Measurements from ENCODE around the gene NDUFA13. TPM values are rescaled to one million over a fixed set of nuclear protein-coding genes. Genes with fewer than 3 reads are reported as not detected.

The NDUFA13 gene
- total RNA-seq, 3 donors from 2014 or later = 97.3 to 134 (median 99.2) TPM

DNA sequence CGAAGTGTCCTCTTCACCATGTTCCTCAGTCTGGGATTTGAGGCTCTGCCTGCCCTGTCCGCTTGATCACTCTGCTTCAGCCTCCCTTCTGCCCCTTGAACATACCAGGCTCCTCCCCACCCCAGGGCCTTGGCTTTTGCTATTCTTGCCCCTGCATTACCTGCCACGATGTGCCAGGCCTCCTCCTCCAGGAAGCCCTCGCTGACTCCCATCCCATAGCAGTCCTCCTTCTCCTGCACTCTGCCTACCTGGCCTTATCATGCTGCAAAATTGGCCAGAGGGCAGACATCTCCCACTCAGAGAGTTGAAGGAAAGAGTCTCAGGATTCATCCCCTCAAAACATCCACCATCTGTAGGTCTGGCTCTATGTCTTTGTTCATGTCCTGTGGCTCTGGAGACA, 14.9 kb downstream of the NDUFA13 start:
- no peak for DNase-seq (ENCODE audit: low spot score in 2 of 2)
- H3K4me3 ChIP-seq = no peak overlapping the region
- TF ChIP-seq POLR2A (IDR thresholded peaks at IDR 0.05) (no peak), POLR2AphosphoS5 (IDR thresholded peaks at IDR 0.05) (no peak)
- TF ChIP-seq, protein P1, sequence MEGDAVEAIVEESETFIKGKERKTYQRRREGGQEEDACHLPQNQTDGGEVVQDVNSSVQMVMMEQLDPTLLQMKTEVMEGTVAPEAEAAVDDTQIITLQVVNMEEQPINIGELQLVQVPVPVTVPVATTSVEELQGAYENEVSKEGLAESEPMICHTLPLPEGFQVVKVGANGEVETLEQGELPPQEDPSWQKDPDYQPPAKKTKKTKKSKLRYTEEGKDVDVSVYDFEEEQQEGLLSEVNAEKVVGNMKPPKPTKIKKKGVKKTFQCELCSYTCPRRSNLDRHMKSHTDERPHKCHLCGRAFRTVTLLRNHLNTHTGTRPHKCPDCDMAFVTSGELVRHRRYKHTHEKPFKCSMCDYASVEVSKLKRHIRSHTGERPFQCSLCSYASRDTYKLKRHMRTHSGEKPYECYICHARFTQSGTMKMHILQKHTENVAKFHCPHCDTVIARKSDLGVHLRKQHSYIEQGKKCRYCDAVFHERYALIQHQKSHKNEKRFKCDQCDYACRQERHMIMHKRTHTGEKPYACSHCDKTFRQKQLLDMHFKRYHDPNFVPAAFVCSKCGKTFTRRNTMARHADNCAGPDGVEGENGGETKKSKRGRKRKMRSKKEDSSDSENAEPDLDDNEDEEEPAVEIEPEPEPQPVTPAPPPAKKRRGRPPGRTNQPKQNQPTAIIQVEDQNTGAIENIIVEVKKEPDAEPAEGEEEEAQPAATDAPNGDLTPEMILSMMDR (IDR thresholded peaks at IDR 0.05) = no peak
- no peaks in the 10 kb centered on the region for H3K27me3 ChIP-seq
- H3K4me1 ChIP-seq = no peaks in the 10 kb centered on the region
- H3K9me3 ChIP-seq = no peaks in the 10 kb centered on the region
- no peak overlapping the region for H3K27ac ChIP-seq
- intact Hi-C loops (cut with DNase I; ENCODE audit: low total_unique reads) = loop anchor here (5.0 to 10.0 kb wide), 2 partner anchors 116 to 424 kb away; no protein-coding TSS in a partner anchor
- H3K36me3 ChIP-seq = peaks cover 4% of the 10 kb centered on the region

DNA sequence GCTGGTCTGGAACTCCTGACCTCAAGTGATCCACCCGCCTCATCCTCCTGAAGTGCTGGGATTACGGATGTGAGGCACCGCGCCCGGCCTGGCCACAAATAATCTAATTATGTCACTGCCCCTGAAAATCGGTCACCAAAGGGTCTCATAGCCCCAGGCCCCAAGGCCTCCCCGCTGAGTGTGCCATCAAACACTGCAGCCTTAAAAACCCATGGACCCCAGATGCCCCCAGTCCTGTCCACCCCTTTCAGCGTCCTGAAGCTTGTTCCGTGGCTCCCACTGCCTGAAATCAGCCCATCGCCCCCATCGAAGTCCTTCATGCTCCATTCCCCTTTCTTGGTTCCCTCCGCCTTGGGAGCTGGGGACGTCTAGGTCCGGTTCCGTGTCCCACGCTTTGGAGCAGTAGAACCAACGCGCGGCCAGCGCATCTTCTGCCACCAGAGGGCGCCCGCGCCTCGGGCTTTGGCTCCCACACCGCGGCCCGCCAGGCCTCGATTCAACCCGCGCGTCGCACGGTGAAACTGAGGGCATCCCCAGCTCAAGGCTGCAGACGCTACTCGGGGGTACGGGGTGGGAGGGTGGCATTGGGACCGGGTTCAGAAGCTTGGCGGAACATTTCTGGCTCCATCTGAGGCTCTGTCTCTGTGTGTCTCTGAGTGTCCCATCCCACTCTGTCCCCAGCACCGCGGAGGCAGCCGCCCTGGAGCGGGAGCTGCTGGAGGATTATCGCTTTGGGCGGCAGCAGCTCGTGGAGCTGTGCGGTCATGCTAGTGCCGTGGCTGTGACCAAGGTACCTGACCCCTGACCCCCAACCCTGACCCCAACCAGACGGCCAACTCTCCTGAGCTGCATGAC, 16.2 kb downstream of the NDUFA13 start:
- no peaks in the 10 kb centered on the region for H3K9me3 ChIP-seq
- H3K27me3 ChIP-seq = no peaks in the 10 kb centered on the region
- peak; percentile 62 to 84 for DNase-seq (ENCODE audit: low spot score in 2 of 2)
- no peaks in the 10 kb centered on the region for H3K4me1 ChIP-seq
- H3K4me3 ChIP-seq = no peak overlapping the region
- intact Hi-C loops (cut with DNase I; ENCODE audit: low total_unique reads) = loop anchor here (5.0 to 10.0 kb wide), 2 partner anchors 115 to 423 kb away; no protein-coding TSS in a partner anchor
- TF ChIP-seq, protein P1 (IDR thresholded peaks at IDR 0.05) = peak; percentile 79 to 95 (median 89)
- TF ChIP-seq POLR2AphosphoS5 (IDR thresholded peaks at IDR 0.05) (peak in 2 of 3 donors; percentile 35 to 52), POLR2A (IDR thresholded peaks at IDR 0.05) (no peak)
- peaks cover 4% of the 10 kb centered on the region for H3K36me3 ChIP-seq
- H3K27ac ChIP-seq = no peak overlapping the region

DNA sequence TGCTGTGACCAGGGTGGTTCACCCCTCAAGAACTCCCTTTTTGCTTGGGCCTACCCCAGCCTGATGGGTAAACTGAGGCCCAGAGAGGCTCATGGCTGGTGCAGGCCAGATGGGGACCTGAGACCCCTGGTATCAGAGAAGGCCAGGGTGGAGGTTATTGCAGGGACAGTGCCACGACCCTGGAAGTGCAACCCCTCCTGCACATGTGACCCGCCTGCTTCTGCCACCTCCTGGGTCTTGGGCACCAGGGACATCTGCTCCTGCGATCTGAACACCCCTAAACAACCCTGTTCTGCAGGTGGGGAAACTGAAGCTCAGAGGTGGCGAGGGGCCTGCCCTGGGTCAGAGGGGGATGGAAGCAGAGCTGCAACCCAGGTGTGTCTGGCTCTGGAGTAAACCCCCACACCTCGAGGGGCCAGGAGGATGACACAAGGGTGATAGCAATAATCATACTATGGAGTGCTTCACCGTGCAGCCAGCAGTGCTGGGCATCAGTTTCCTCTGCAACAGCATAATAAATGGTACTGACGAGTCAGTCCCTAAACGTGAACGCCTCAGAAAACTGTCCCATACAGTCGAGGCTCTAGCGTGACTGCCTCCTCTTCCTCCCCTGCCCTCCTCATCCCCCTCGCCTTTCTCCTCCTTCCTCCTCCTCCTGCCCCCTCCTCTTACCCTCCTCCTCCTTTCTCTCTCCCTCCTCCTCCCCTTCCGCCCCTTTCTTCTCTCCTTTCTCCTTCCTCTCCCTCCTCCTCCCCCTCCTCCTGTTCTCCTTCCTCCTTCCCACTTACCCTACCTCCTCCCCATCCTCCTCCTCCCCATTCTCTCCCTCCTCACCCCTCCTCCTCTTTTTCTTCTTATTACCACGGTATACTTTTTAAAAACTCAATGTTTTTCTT, 17.0 kb downstream of the NDUFA13 start:
- no peak for DNase-seq (ENCODE audit: low spot score in 2 of 2)
- H3K36me3 ChIP-seq = peaks cover under 1% of the 10 kb centered on the region
- intact Hi-C loops (cut with DNase I; ENCODE audit: low total_unique reads) = loop anchor here (5.0 to 10.0 kb wide), 2 partner anchors 114 to 422 kb away; no protein-coding TSS in a partner anchor
- TF ChIP-seq POLR2AphosphoS5 (IDR thresholded peaks at IDR 0.05) (no peak), POLR2A (IDR thresholded peaks at IDR 0.05) (no peak)
- TF ChIP-seq, protein P1 (IDR thresholded peaks at IDR 0.05) = no peak
- no peaks in the 10 kb centered on the region for H3K9me3 ChIP-seq
- no peak overlapping the region for H3K27ac ChIP-seq
- H3K4me3 ChIP-seq = no peak overlapping the region
- H3K27me3 ChIP-seq = no peaks in the 10 kb centered on the region
- H3K4me1 ChIP-seq = no peaks in the 10 kb centered on the region

DNA sequence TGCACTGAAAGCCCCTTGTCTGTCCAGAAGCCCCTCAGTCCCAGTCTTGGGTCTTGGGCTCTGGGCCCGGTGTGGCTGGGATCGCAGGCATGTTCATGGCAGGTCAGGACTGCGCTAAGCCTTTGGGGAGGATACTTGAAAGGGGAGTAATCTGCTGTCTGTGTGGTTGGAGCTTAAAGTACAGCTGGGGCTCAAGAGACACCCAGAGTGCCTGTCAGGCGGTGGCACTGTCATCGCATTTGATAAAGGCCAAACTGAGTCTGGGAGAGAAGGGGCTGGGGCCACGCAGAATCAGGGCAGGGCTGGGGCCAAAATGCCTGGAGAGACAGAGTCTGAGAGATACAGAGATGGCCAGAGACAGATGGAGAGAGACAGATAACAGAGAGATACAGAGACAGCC, 17.8 kb downstream of the NDUFA13 start:
- Histone ChIP-seq H3K9me3 (no peaks in the 10 kb centered on the region), H3K4me3 (no peak overlapping the region), H3K27me3 (no peaks in the 10 kb centered on the region), H3K36me3 (no peaks in the 10 kb centered on the region), H3K4me1 (no peaks in the 10 kb centered on the region), H3K27ac (no peak overlapping the region)
- DNase-seq (ENCODE audit: low spot score in 2 of 2) = no peak
- intact Hi-C loops (cut with DNase I; ENCODE audit: low total_unique reads) = loop anchor here (5.0 to 10.0 kb wide), 2 partner anchors 113 to 421 kb away; no protein-coding TSS in a partner anchor
- TF ChIP-seq, protein P1 (IDR thresholded peaks at IDR 0.05) = no peak
- TF ChIP-seq POLR2AphosphoS5 (IDR thresholded peaks at IDR 0.05) = no peak
- no peak for TF ChIP-seq POLR2A (IDR thresholded peaks at IDR 0.05)
